ENCODE measurements around the gene DCUN1D2. TPM values are rescaled to one million over a fixed set of nuclear protein-coding genes. Genes with fewer than 3 reads are reported as not detected.

The DCUN1D2 gene
- total RNA-seq, 1 experiment from 2014 or later: 11.6 TPM

DNA sequence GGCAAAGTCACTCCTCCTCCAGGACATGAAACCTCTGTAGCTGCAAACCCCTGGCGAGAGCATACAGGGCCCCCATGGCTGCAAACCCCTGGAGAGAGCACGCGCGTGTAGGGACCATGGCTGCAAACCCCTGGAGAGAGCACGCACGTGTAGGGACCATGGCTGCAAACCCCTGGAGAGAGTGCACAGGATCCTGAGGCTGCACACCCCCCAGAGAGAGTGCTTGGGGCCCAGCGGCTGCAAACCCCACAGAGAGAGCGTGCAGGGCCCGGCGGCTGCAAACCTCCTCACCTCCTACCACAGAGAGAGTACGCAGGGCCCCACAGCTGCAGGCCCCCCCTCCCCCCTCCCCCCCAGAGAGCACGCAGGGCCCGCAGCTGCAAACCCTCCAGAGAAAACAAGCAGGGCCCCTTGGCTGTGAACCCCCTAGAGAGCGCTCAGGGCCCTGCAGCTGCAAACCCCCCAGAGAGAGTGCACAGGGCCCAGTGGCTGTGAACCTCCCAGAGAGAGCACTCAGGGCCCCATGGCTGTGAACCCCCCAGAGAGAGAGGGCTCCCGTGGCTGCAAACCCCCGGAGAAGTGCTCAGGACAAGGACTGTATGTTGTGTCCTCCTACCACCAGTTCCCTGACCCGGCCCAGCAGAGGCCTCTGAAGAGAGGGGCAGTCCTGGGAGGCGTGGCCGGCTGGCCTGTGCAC, 44.6 kb downstream of the DCUN1D2 start:
- POLR2A ChIA-PET (ENCODE audit: unreplicated experiment): no interaction called here
- ATAC-seq: no peak

GRCh38 chr13:113443991-113444390, 46.5 kb downstream of the DCUN1D2 start:
- CTCF ChIA-PET: no interaction called here
- BruUV-seq (replicated peaks): no TSS peak

More for the DNA sequence above, 44.6 kb downstream of the DCUN1D2 start:
- H3K4me3 ChIP-seq (ENCODE audit: low read length): no peak overlapping the region
- no peak overlapping the region for H3K27ac ChIP-seq (ENCODE audit: low read length)
- no peaks in the 10 kb centered on the region for H4K20me1 ChIP-seq (ENCODE audit: low read length)
- peaks cover 13% of the 10 kb centered on the region for H3K4me1 ChIP-seq (ENCODE audit: insufficient read depth, low read length)
- no peak overlapping the region for H2AFZ ChIP-seq (ENCODE audit: low read length)
- H3K9me3 ChIP-seq (ENCODE audit: low read length): no peaks in the 10 kb centered on the region
- no TSS peak for BruUV-seq (replicated peaks)
- no peak overlapping the region for H3K4me2 ChIP-seq (ENCODE audit: low read length)
- no peak for DNase-seq
- no peak overlapping the region for H3K9ac ChIP-seq (ENCODE audit: low read length)
- CTCF ChIA-PET: no interaction called here
- no peak for TF ChIP-seq CTCF (conservative IDR thresholded peaks at IDR 0.05; ENCODE audit: low read depth, low read length)
- no peak for TF ChIP-seq EZH2 (IDR thresholded peaks at IDR 0.05; ENCODE audit: low read length, unreplicated experiment)
- TF ChIP-seq EZH2phosphoT487 (IDR thresholded peaks at IDR 0.05; ENCODE audit: borderline replicate concordance, low read length): no peak
- H3K36me3 ChIP-seq (ENCODE audit: low read depth, low read length): peaks cover 3% of the 10 kb centered on the region; the same call in 1 of the 2 replicates
- intact Hi-C loops (cut with micrococcal nuclease): no loop called here
- no peaks in the 10 kb centered on the region for H3K79me2 ChIP-seq (ENCODE audit: low read length)
- no peaks in the 10 kb centered on the region for H3F3A ChIP-seq (ENCODE audit: low read length, unreplicated experiment)
- no peaks in the 10 kb centered on the region for H3K9me2 ChIP-seq (replicated peaks; ENCODE audit: low read length)
- H3K27me3 ChIP-seq (ENCODE audit: low read length): no peaks in the 10 kb centered on the region

More at GRCh38 chr13:113443991-113444390, 46.5 kb downstream of the DCUN1D2 start:
- H3K9ac ChIP-seq (ENCODE audit: low read length): no peak overlapping the region
- no peak overlapping the region for H3K4me2 ChIP-seq (ENCODE audit: low read length)
- TF ChIP-seq CTCF (conservative IDR thresholded peaks at IDR 0.05; ENCODE audit: low read depth, low read length) (no peak), EZH2 (IDR thresholded peaks at IDR 0.05; ENCODE audit: low read length, unreplicated experiment) (no peak)
- H3K27ac ChIP-seq (ENCODE audit: low read length): no peak overlapping the region
- no peaks in the 10 kb centered on the region for H4K20me1 ChIP-seq (ENCODE audit: low read length)
- H3K36me3 ChIP-seq (ENCODE audit: low read depth, low read length): peaks cover 3% of the 10 kb centered on the region; the same call in 1 of the 2 replicates
- no peaks in the 10 kb centered on the region for H3F3A ChIP-seq (ENCODE audit: low read length, unreplicated experiment)
- DNase-seq (no peak), ATAC-seq (no peak)
- H2AFZ ChIP-seq (ENCODE audit: low read length): no peak overlapping the region
- intact Hi-C loops (cut with micrococcal nuclease): no loop called here
- H3K4me3 ChIP-seq (ENCODE audit: low read length): no peak overlapping the region
- no peaks in the 10 kb centered on the region for H3K9me2 ChIP-seq (replicated peaks; ENCODE audit: low read length)
- H3K4me1 ChIP-seq (ENCODE audit: insufficient read depth, low read length): peaks cover 7% of the 10 kb centered on the region; the same call in 1 of the 2 replicates
- POLR2A ChIA-PET (ENCODE audit: unreplicated experiment): no interaction called here
- no peaks in the 10 kb centered on the region for H3K9me3 ChIP-seq (ENCODE audit: low read length)
- H3K79me2 ChIP-seq (ENCODE audit: low read length): no peaks in the 10 kb centered on the region
- H3K27me3 ChIP-seq (ENCODE audit: low read length): no peaks in the 10 kb centered on the region

All from PC-3 (cell line).